ENCODE measurements around the gene ACTL8.

The ACTL8 gene

GRCh38 chr1:17805869-17806684 lies 50.9 kb downstream of the ACTL8 start:
- DNase-seq (ENCODE audit: low spot score) = no peak

GRCh38 chr1:17808816-17809215 lies 53.7 kb downstream of the ACTL8 start:
- no peak for DNase-seq (ENCODE audit: low spot score)

- no peak for DNase-seq (ENCODE audit: low spot score)
Measured at GRCh38 chr1:17810668-17811067, 55.5 kb downstream of the ACTL8 start.

DNA sequence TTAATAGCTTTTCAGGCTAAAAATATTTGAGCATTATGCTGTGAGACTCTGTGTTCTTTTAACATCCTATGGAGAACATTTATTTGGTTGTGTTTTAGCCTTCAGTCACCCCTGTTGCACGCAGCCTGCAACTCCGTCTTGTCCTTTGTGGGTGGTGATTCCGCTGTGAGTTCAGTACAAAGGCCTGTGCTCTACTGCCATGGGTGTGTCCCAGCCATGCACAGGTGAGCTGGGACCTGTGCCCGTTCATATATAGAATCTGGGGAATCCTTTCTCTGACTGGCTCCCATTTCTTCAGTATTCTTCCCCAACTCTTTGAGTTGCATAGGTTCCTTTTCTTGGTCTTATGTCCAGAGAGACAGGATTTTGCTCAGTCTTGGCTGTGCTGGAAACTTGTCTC lies 61.4 kb downstream of the ACTL8 start:
- no peak for DNase-seq (ENCODE audit: low spot score)

DNA sequence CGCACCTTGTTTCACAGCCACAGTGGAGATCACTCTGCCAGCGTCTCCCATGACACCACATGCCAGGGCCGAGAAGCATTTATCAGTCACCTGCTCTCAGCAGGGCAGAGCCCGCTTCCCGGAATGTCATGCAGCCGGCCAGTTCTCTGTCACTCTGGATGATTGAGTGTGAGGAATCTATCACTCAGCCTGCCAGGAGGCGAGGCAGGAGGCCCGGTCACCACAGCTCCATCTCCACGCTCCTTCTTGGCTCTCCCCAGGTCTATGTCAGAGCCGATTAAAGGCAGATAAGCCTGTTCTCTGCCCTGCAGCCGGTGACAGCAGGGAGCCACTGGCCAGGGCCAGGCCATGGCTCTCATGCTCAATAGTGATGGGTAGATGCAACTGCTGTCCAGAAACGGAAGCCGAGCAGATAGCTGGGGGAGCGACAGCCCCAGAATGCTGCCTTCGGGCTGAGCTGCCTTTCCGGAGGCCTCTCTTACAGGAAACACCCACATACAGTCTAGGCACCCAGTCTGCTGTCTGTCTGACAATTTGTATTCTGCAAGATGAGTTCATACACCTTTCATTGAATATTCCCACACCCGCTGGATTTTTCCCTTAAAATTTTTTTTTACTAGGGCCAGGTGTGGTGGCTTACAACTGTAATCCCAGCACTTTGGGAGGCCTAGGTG lies 64.1 kb downstream of the ACTL8 start:
- no peak for DNase-seq (ENCODE audit: low spot score)

DNA sequence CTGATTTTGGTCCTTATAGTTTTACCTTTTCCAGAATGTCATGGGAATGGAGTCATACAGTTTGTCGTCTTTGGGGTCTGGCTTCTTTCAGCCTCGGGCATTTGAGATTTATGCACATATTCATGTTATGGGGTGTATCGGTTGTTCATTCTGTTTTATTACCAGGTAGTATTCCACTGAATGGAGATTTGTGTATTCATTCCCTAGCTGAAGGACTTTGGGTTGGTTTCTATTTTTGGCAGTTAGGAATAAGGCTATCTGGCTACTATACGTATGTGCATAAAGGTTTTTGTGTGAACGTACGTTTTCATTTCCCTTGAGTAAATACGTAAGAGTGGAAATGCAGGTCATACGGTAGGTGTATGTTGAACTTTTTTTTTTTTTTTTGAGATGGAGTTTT lies 65.1 kb downstream of the ACTL8 start:
- DNase-seq (ENCODE audit: low spot score) = no peak

DNA sequence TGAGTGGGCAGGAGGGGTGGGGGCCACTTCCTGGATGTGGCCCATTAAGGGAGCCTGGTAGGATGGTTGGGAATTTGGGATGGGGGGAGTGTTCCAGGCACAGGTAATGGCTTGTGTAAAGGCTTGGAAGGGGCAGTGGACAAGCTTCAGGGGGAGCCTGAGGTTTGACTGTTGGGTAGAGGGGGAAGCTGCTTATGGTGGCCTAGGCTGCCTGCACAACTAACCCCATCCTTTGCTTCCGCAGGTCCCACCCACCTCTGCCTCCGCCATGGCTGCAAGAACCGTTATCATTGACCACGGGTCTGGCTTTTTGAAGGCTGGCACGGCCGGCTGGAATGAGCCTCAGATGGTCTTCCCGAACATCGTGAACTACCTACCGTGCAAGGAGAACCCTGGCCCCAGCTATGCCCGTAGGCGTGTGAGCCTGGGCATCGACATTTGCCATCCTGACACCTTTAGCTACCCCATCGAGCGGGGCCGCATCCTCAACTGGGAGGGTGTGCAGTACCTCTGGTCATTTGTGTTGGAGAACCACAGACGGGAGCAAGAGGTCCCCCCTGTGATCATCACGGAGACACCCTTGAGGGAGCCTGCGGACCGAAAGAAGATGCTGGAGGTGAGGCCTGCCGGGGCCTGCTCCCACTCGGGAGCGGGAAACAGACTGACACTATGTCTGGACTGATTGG lies 67.8 kb downstream of the ACTL8 start:
- DNase-seq (ENCODE audit: low spot score) = no peak

- no peak for DNase-seq (ENCODE audit: low spot score)
Measured at GRCh38 chr1:17825273-17826164, 70.4 kb downstream of the ACTL8 start.

DNA sequence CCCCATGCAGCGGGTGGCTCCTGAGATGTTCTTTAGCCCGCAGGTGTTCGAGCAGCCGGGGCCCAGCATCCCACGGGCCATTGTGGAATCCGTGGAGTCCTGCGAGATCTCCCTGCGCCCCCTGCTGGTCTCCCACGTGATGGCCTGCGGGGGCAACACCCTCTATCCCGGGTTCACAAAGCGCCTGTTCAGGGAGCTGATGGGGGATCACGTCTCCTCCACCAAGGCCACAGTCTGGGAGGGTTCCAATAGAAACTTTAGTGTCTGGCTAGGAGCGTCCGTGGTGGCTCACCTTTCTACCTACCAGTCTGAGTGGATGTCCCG lies 71.0 kb downstream of the ACTL8 start:
- DNase-seq (ENCODE audit: low spot score) = no peak

- DNase-seq (ENCODE audit: low spot score) = no peak
Measured at GRCh38 chr1:17828991-17829390, 73.9 kb downstream of the ACTL8 start.

- no peak for DNase-seq (ENCODE audit: low spot score)
Measured at GRCh38 chr1:17829579-17829978, 74.4 kb downstream of the ACTL8 start.

DNA sequence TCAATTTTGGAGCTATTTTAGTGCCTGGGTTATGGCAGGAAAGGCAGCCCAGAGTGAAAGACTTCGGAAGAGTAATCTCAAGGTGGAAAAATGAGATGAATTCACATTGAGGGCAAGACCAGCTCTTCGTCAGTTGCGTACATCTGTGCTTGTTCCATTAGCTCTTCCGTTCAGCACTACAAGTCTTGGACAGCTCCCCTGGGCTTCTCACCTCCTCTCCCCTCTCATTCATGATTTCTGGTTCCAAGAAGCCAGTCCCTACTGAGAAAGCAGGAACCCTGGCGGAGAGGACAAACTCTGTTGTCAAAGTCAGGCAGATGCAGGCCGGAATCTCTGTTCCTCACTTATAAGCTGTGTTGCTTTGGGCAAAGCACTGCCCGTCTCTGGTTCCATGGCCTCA lies 76.5 kb downstream of the ACTL8 start:
- DNase-seq (ENCODE audit: low spot score) = peak; percentile 21

- DNase-seq (ENCODE audit: low spot score) = no peak
Measured at GRCh38 chr1:17833661-17834501, 78.7 kb downstream of the ACTL8 start.

- DNase-seq (ENCODE audit: low spot score) = no peak
Measured at GRCh38 chr1:17834561-17835100, 79.5 kb downstream of the ACTL8 start.

GRCh38 chr1:17837233-17838030 lies 82.3 kb downstream of the ACTL8 start:
- no peak for DNase-seq (ENCODE audit: low spot score)

- no peak for DNase-seq (ENCODE audit: low spot score)
Measured at GRCh38 chr1:17839641-17840196, 84.6 kb downstream of the ACTL8 start.

GRCh38 chr1:17841944-17842343 lies 86.8 kb downstream of the ACTL8 start:
- DNase-seq (ENCODE audit: low spot score) = no peak

GRCh38 chr1:17842686-17843085 lies 87.6 kb downstream of the ACTL8 start:
- DNase-seq (ENCODE audit: low spot score) = no peak

- DNase-seq (ENCODE audit: low spot score) = no peak
Measured at GRCh38 chr1:17844185-17844826, 89.2 kb downstream of the ACTL8 start.
